Measurements from ENCODE around the gene NPAS2. TPM values are rescaled to one million over a fixed set of nuclear protein-coding genes. Genes with fewer than 3 reads are reported as not detected.

The NPAS2 gene
- total RNA-seq, 2 experiments from 2014 or later, result 5.5 to 6.2 TPM

GRCh38 chr2:101012706-101013181 is 192.8 kb downstream of the NPAS2 start:
- H3K4me3 Mint-ChIP-seq, result no peak overlapping the region
- no peaks in the 10 kb centered on the region for H3K9me3 Mint-ChIP-seq (ENCODE audit: insufficient read depth)
- POLR2A ChIA-PET, result interaction anchor here (1.0 to 1.3 kb wide), 3 partner anchors 10 to 239 kb away, joined by 3 to 8 read pairs (median 3); partner anchors contain the start of gene RPL31
- peaks cover 18% of the 10 kb centered on the region for H3K4me1 Mint-ChIP-seq (ENCODE audit: low read depth)
- DNase-seq, result peak; percentile 54
- H3K36me3 Mint-ChIP-seq (ENCODE audit: low read depth), result peaks cover 52% of the 10 kb centered on the region
- no peak for ATAC-seq
- no peaks in the 10 kb centered on the region for H3K27me3 Mint-ChIP-seq (ENCODE audit: low read depth)
- CTCF ChIA-PET, result interaction anchor here (0.6 to 2.5 kb wide), 36 partner anchors 10 to 469 kb away, joined by 3 to 58 read pairs (median 4); partner anchors contain the start of genes CNOT11, CREG2, RPL31 and TBC1D8
- H3K27ac Mint-ChIP-seq, result no peak overlapping the region

- H3K27ac Mint-ChIP-seq, result no peak overlapping the region
- ChIA-PET CTCF (interaction anchor here (0.5 to 1.9 kb wide), 2 partner anchors 27 to 1353 kb away, joined by 3 to 4 read pairs; no protein-coding TSS in a partner anchor), POLR2A (no interaction called here)
Observed at GRCh38 chr2:101014264-101014857, 194.4 kb downstream of the NPAS2 start.

GRCh38 chr2:101017371-101017770 is 197.4 kb downstream of the NPAS2 start:
- Mint-ChIP-seq H3K27me3 (ENCODE audit: low read depth) (no peaks in the 10 kb centered on the region), H3K27ac (no peak overlapping the region), H3K4me3 (no peak overlapping the region), H3K9me3 (ENCODE audit: insufficient read depth) (no peaks in the 10 kb centered on the region), H3K36me3 (ENCODE audit: low read depth) (peaks cover 39% of the 10 kb centered on the region), H3K4me1 (ENCODE audit: low read depth) (peaks cover 5% of the 10 kb centered on the region)
- ATAC-seq (no peak), DNase-seq (no peak)
- POLR2A ChIA-PET, result no interaction called here
- CTCF ChIA-PET, result interaction anchor here (0.9 kb wide), 1 partner anchor 188 kb away, joined by 3 read pairs; no protein-coding TSS in a partner anchor

More at GRCh38 chr2:101014264-101014857, 194.4 kb downstream of the NPAS2 start:
- DNase-seq (no peak), ATAC-seq (no peak)
- Mint-ChIP-seq H3K4me1 (ENCODE audit: low read depth) (peaks cover 9% of the 10 kb centered on the region), H3K36me3 (ENCODE audit: low read depth) (peaks cover 46% of the 10 kb centered on the region), H3K4me3 (no peak overlapping the region), H3K27me3 (ENCODE audit: low read depth) (no peaks in the 10 kb centered on the region), H3K9me3 (ENCODE audit: insufficient read depth) (no peaks in the 10 kb centered on the region)

- H3K4me3 Mint-ChIP-seq, result no peak overlapping the region
- CTCF ChIA-PET, result interaction anchor here (1.6 kb wide), 1 partner anchor 185 kb away, joined by 4 read pairs; no protein-coding TSS in a partner anchor
- DNase-seq (no peak), ATAC-seq (no peak)
- no peak overlapping the region for H3K27ac Mint-ChIP-seq
- no peaks in the 10 kb centered on the region for H3K9me3 Mint-ChIP-seq (ENCODE audit: insufficient read depth)
- H3K36me3 Mint-ChIP-seq (ENCODE audit: low read depth), result peaks cover 29% of the 10 kb centered on the region
- POLR2A ChIA-PET, result interaction anchor here (0.5 kb wide), 1 partner anchor 154 kb away, joined by 3 read pairs; no protein-coding TSS in a partner anchor
- no peaks in the 10 kb centered on the region for H3K27me3 Mint-ChIP-seq (ENCODE audit: low read depth)
- no peaks in the 10 kb centered on the region for H3K4me1 Mint-ChIP-seq (ENCODE audit: low read depth)
Observed at GRCh38 chr2:101018934-101019333, 199.0 kb downstream of the NPAS2 start.

- ChIA-PET POLR2A (no interaction called here), CTCF (interaction anchor here (1.5 to 1.6 kb wide), 2 partner anchors 10 to 14 kb away, joined by 4 to 9 read pairs; no protein-coding TSS in a partner anchor)
- no peak for ATAC-seq
- DNase-seq, result no peak
- Mint-ChIP-seq H3K27me3 (ENCODE audit: low read depth) (no peaks in the 10 kb centered on the region), H3K4me3 (no peak overlapping the region), H3K27ac (no peak overlapping the region), H3K4me1 (ENCODE audit: low read depth) (no peaks in the 10 kb centered on the region), H3K36me3 (ENCODE audit: low read depth) (peaks cover 18% of the 10 kb centered on the region), H3K9me3 (ENCODE audit: insufficient read depth) (no peaks in the 10 kb centered on the region)
Observed at GRCh38 chr2:101022221-101022620, 202.3 kb downstream of the NPAS2 start.

- Mint-ChIP-seq H3K4me3 (no peak overlapping the region), H3K27ac (no peak overlapping the region), H3K27me3 (ENCODE audit: low read depth) (no peaks in the 10 kb centered on the region), H3K4me1 (ENCODE audit: low read depth) (no peaks in the 10 kb centered on the region), H3K36me3 (ENCODE audit: low read depth) (peaks cover 18% of the 10 kb centered on the region), H3K9me3 (ENCODE audit: insufficient read depth) (no peaks in the 10 kb centered on the region)
- ChIA-PET CTCF (interaction anchor here (1.6 kb wide), 1 partner anchor 11 kb away, joined by 9 read pairs; no protein-coding TSS in a partner anchor), POLR2A (no interaction called here)
- DNase-seq, result no peak
- ATAC-seq, result no peak
Observed at GRCh38 chr2:101023327-101024107, 203.6 kb downstream of the NPAS2 start.

GRCh38 chr2:101025561-101025960 is 205.6 kb downstream of the NPAS2 start:
- Mint-ChIP-seq H3K27ac (no peak overlapping the region), H3K4me3 (no peak overlapping the region), H3K27me3 (ENCODE audit: low read depth) (peaks cover 4% of the 10 kb centered on the region), H3K9me3 (ENCODE audit: insufficient read depth) (no peaks in the 10 kb centered on the region), H3K4me1 (ENCODE audit: low read depth) (no peaks in the 10 kb centered on the region), H3K36me3 (ENCODE audit: low read depth) (peaks cover 11% of the 10 kb centered on the region)
- ChIA-PET POLR2A (no interaction called here), CTCF (interaction anchor here (1.0 to 1.5 kb wide), 2 partner anchors 13 to 180 kb away, joined by 5 read pairs; no protein-coding TSS in a partner anchor)
- ATAC-seq (no peak), DNase-seq (no peak)

GRCh38 chr2:101026253-101026701 is 206.3 kb downstream of the NPAS2 start:
- peaks cover 4% of the 10 kb centered on the region for H3K27me3 Mint-ChIP-seq (ENCODE audit: low read depth)
- POLR2A ChIA-PET, result no interaction called here
- peaks cover 5% of the 10 kb centered on the region for H3K36me3 Mint-ChIP-seq (ENCODE audit: low read depth)
- CTCF ChIA-PET, result interaction anchor here (1.5 kb wide), 1 partner anchor 179 kb away, joined by 5 read pairs; no protein-coding TSS in a partner anchor
- H3K9me3 Mint-ChIP-seq (ENCODE audit: insufficient read depth), result no peaks in the 10 kb centered on the region
- ATAC-seq (no peak), DNase-seq (no peak)
- no peak overlapping the region for H3K4me3 Mint-ChIP-seq
- H3K4me1 Mint-ChIP-seq (ENCODE audit: low read depth), result no peaks in the 10 kb centered on the region
- no peak overlapping the region for H3K27ac Mint-ChIP-seq

- no peak for ATAC-seq
- H3K27me3 Mint-ChIP-seq (ENCODE audit: low read depth), result peaks cover 6% of the 10 kb centered on the region
- H3K4me1 Mint-ChIP-seq (ENCODE audit: low read depth), result no peaks in the 10 kb centered on the region
- CTCF ChIA-PET, result interaction anchor here (0.8 to 1.0 kb wide), 2 partner anchors 15 to 18 kb away, joined by 3 read pairs; no protein-coding TSS in a partner anchor
- no peak overlapping the region for H3K27ac Mint-ChIP-seq
- no peaks in the 10 kb centered on the region for H3K9me3 Mint-ChIP-seq (ENCODE audit: insufficient read depth)
- POLR2A ChIA-PET, result no interaction called here
- peaks cover 5% of the 10 kb centered on the region for H3K36me3 Mint-ChIP-seq (ENCODE audit: low read depth)
- no peak for DNase-seq
- no peak overlapping the region for H3K4me3 Mint-ChIP-seq
Observed at GRCh38 chr2:101026923-101027469, 207.1 kb downstream of the NPAS2 start.

- DNase-seq (no peak), ATAC-seq (no peak)
- CTCF ChIA-PET, result no interaction called here
- H3K36me3 Mint-ChIP-seq (ENCODE audit: low read depth), result peaks cover 5% of the 10 kb centered on the region
- POLR2A ChIA-PET, result no interaction called here
- no peaks in the 10 kb centered on the region for H3K4me1 Mint-ChIP-seq (ENCODE audit: low read depth)
- no peak overlapping the region for H3K27ac Mint-ChIP-seq
- peaks cover 6% of the 10 kb centered on the region for H3K27me3 Mint-ChIP-seq (ENCODE audit: low read depth)
- no peak overlapping the region for H3K4me3 Mint-ChIP-seq
- no peaks in the 10 kb centered on the region for H3K9me3 Mint-ChIP-seq (ENCODE audit: insufficient read depth)
Observed at GRCh38 chr2:101027852-101028251, 207.9 kb downstream of the NPAS2 start.

- Mint-ChIP-seq H3K4me3 (no peak overlapping the region), H3K27ac (no peak overlapping the region), H3K4me1 (ENCODE audit: low read depth) (no peaks in the 10 kb centered on the region), H3K9me3 (ENCODE audit: insufficient read depth) (no peaks in the 10 kb centered on the region), H3K36me3 (ENCODE audit: low read depth) (no peaks in the 10 kb centered on the region), H3K27me3 (ENCODE audit: low read depth) (peaks cover 6% of the 10 kb centered on the region)
- ChIA-PET CTCF (interaction anchor here (1.6 to 2.4 kb wide), 2 partner anchors 174 to 436 kb away, joined by 3 to 11 read pairs; no protein-coding TSS in a partner anchor), POLR2A (interaction anchor here (0.6 kb wide), 1 partner anchor 21 kb away, joined by 3 read pairs; no protein-coding TSS in a partner anchor)
- DNase-seq (no peak), ATAC-seq (no peak)
Observed at GRCh38 chr2:101030866-101031554, 211.1 kb downstream of the NPAS2 start.
